GM19240 (cell line): ENCODE measurements around the gene TPH1.

ENCODE experiments used
- DNase-seq: peaks from one replicate; pipeline ENCODE4 v3.0.0; 2011; ENCODE audit warnings: low spot score; ENCODE audit not compliant: insufficient read length

TPH1 gene

GRCh38 chr11:18046116-18046777 lies at the start of gene TPH1:
Gene TPH1, minus strand, starts transcription at chr11:18046269. Its CDS starts 5,507 bp downstream, at chr11:18040762.
- no peak for DNase-seq

GRCh38 chr11:18093959-18094358 lies 47.9 kb upstream of the TPH1 start:
- no peak for DNase-seq

GRCh38 chr11:18091731-18092130 lies 45.7 kb upstream of the TPH1 start:
- DNase-seq: no peak

GRCh38 chr11:18088966-18089365 lies 42.9 kb upstream of the TPH1 start:
- DNase-seq: no peak

GRCh38 chr11:18088366-18088765 lies 42.3 kb upstream of the TPH1 start:
- DNase-seq: no peak

- no peak for DNase-seq
These were observed 35.5 kb upstream of the TPH1 start for GRCh38 chr11:18081551-18081950.

GRCh38 chr11:18080451-18080850 lies 34.4 kb upstream of the TPH1 start:
- no peak for DNase-seq

GRCh38 chr11:18078909-18079308 lies 32.8 kb upstream of the TPH1 start:
- no peak for DNase-seq

- no peak for DNase-seq
These were observed 29.4 kb upstream of the TPH1 start for GRCh38 chr11:18075444-18075843.

- DNase-seq: no peak
These were observed 25.1 kb upstream of the TPH1 start for GRCh38 chr11:18071098-18071705.

GRCh38 chr11:18067372-18067771 lies 21.3 kb upstream of the TPH1 start:
- no peak for DNase-seq

- no peak for DNase-seq
These were observed 20.6 kb upstream of the TPH1 start for GRCh38 chr11:18066626-18067025.

- DNase-seq: no peak
These were observed 19.5 kb upstream of the TPH1 start for GRCh38 chr11:18065572-18065971.

- DNase-seq: no peak
These were observed 18.5 kb upstream of the TPH1 start for GRCh38 chr11:18064450-18065054.

- no peak for DNase-seq
These were observed 17.9 kb upstream of the TPH1 start for GRCh38 chr11:18063862-18064434.

- no peak for DNase-seq
These were observed 17.1 kb upstream of the TPH1 start for GRCh38 chr11:18063125-18063524.

- DNase-seq: no peak
These were observed 15.3 kb upstream of the TPH1 start for GRCh38 chr11:18061351-18061750.

- DNase-seq: no peak
These were observed 10.6 kb upstream of the TPH1 start for GRCh38 chr11:18056561-18057181.

- DNase-seq: no peak
These were observed 8.5 kb upstream of the TPH1 start for GRCh38 chr11:18054511-18055103.

- DNase-seq: no peak
These were observed 4.8 kb upstream of the TPH1 start for GRCh38 chr11:18050848-18051247.

GRCh38 chr11:18036456-18036855 lies 9.6 kb downstream of the TPH1 start:
- DNase-seq: no peak

- DNase-seq: no peak
These were observed 18.6 kb downstream of the TPH1 start for GRCh38 chr11:18027475-18027874.
